GM18873 (cell line): Measurements from ENCODE around the gene BRCA1.
"Not testable (repeated sequence)": the region's sequence is repeated elsewhere in the genome, so short reads cannot be mapped to it uniquely, and the experiment has no call there.

Experiments used
- ATAC-seq: cut with Tn5 transposase; IDR thresholded peaks from one replicate; pipeline ENCODE4 v1.9.1; 2021; ENCODE audit warnings: mild to moderate bottlenecking, moderate library complexity, moderate number of reproducible peaks; ENCODE audit not compliant: unreplicated experiment, low FRiP score

BRCA1 gene

GRCh38 chr17:43125133-43125966 is at the start of gene BRCA1:
TSS of gene BRCA1 (minus strand) at chr17:43125364. CDS start at chr17:43124096, 1,268 bp downstream.
- peak; percentile 91 for ATAC-seq

- no peak for ATAC-seq
Observed at GRCh38 chr17:43171586-43172487, 46.7 kb upstream of the BRCA1 start.

GRCh38 chr17:43170766-43171585 is 45.8 kb upstream of the BRCA1 start, which contains the start of gene NBR1:
TSS of gene NBR1 (plus strand) at chr17:43171214. CDS start at chr17:43175800, 4,586 bp downstream.
- ATAC-seq, result peak; percentile 76

- peak; percentile 43 for ATAC-seq
Observed at GRCh38 chr17:43170140-43170765, 45.1 kb upstream of the BRCA1 start.

GRCh38 chr17:43169561-43170139 is 44.5 kb upstream of the BRCA1 start:
- peak; percentile 26 for ATAC-seq

- ATAC-seq, result not testable (repeated sequence)
Observed at GRCh38 chr17:43165971-43166370, 40.8 kb upstream of the BRCA1 start.

GRCh38 chr17:43159957-43160356 is 34.8 kb upstream of the BRCA1 start:
- ATAC-seq, result not testable (repeated sequence)

GRCh38 chr17:43159232-43159631 is 34.1 kb upstream of the BRCA1 start:
- not testable (repeated sequence) for ATAC-seq

- ATAC-seq, result no peak
Observed at GRCh38 chr17:43155666-43156065, 30.5 kb upstream of the BRCA1 start.

GRCh38 chr17:43153197-43153835 is 28.2 kb upstream of the BRCA1 start:
- not testable (repeated sequence) for ATAC-seq

GRCh38 chr17:43151880-43152456 is 26.8 kb upstream of the BRCA1 start:
- ATAC-seq, result no peak

GRCh38 chr17:43146649-43147048 is 21.5 kb upstream of the BRCA1 start:
- ATAC-seq, result no peak

GRCh38 chr17:43143201-43143600 is 18.0 kb upstream of the BRCA1 start:
- ATAC-seq, result no peak

- no peak for ATAC-seq
Observed at GRCh38 chr17:43142153-43142552, 17.0 kb upstream of the BRCA1 start.

- no peak for ATAC-seq
Observed at GRCh38 chr17:43140396-43141332, 15.5 kb upstream of the BRCA1 start.

- ATAC-seq, result not testable (repeated sequence)
Observed at GRCh38 chr17:43138531-43138930, 13.4 kb upstream of the BRCA1 start.

- ATAC-seq, result not testable (repeated sequence)
Observed at GRCh38 chr17:43136574-43136973, 11.4 kb upstream of the BRCA1 start.

- no peak for ATAC-seq
Observed at GRCh38 chr17:43135454-43135819, 10.3 kb upstream of the BRCA1 start.
